Measurements from ENCODE around the gene OR52B4. TPM values are rescaled to one million over a fixed set of nuclear protein-coding genes. Genes with fewer than 3 reads are reported as not detected.
A peak's percentile ranks its signal among the peaks of the same experiment; 100 is the strongest.

The OR52B4 gene
- total and polyA plus RNA-seq, 4 donors = not detected

DNA sequence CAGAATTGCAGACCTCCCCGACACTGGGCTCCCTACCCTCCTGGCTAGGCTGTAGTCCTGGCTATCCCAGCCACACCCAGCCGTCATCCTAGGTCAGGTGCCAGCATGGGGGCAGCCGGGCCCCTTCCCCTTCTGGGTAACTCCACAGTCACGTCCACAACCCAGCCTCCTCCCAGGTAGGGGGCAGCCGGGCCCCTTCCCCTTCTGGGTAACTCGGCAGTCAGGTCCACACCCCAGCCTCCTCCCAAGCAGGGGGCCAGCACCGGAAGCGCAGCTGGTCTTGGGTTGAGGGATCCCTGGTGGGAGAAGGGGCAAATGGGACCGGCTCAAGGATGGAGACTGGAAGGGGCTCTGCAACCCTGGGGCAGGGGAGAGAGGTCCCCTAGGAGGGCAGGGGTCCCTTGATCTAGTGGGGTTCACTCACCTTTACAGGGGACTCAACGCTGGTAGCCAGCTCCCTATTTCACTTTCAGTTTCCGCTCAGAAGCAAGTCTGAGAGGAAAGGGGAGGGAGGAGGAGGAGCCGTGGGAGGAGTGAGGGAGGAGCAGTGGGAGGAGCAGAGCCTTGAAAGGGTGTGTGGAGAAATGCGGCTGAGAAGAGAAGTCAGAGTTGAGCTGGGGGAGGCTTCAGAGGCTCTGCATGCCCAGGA lies 25.1 kb upstream of the OR52B4 start, which contains the start of gene TRIM21 (continued):
- no peak for TF ChIP-seq FOXA2 (IDR thresholded peaks at IDR 0.05)
- peak; percentile 44 to 45 for TF ChIP-seq RXRA (IDR thresholded peaks at IDR 0.05)
- TF ChIP-seq NR2F2 (IDR thresholded peaks at IDR 0.05) = peak; percentile 30

DNA sequence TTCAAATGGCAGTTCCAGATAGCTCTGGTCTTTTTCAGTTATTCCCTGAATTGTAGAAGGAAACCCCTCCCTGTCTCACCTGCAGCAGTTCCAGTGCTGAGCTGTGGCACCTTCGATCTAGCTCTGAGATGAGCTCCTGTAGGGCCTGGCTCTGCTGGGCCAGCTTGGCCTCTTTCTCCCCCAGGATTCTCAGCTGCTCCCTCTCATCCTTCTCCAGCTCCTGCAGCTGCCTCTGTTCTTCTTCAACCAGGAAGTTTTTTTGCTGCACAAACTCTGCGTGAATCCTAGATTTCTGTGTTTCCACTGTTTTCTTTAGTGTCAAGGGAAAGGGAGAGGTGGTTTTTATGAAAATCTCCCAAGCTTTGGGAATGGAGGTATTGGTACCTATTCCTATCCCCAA lies 20.0 kb upstream of the OR52B4 start:
- 97% methylated on average over 2 of the region's 2 CpGs for WGBS
- Histone ChIP-seq H3K27me3 (ENCODE audit: control insufficient read depth in 4 of 4, insufficient read depth in 4 of 4, low read length in 3 of 4) (no peaks in the 10 kb centered on the region), H3K27ac (ENCODE audit: low read depth in 1 of 2, low read length in 2 of 2) (no peak overlapping the region), H3K9ac (ENCODE audit: low read depth in 1 of 2, low read length in 2 of 2) (no peak overlapping the region), H3K4me1 (ENCODE audit: control insufficient read depth in 4 of 4, insufficient read depth in 4 of 4, low read length in 3 of 4) (peaks cover 3 to 6% (median 4%) of the 10 kb centered on the region in 4 donors), H3K36me3 (ENCODE audit: control insufficient read depth in 4 of 4, insufficient read depth in 3 of 4, low read depth in 1 of 4, low read length in 3 of 4) (peaks cover 3 to 59% (median 55%) of the 10 kb centered on the region in 4 donors), H3K4me3 (ENCODE audit: low read depth in 1 of 3, low read length in 3 of 3) (no peak overlapping the region), H3K9me3 (ENCODE audit: control insufficient read depth in 4 of 4, low read length in 3 of 4) (no peaks in the 10 kb centered on the region)
- DNase-seq (ENCODE audit: low spot score) = no peak
- TF ChIP-seq YY1 (IDR thresholded peaks at IDR 0.05) (no peak), NR2F2 (IDR thresholded peaks at IDR 0.05) (no peak), FOXA1 (IDR thresholded peaks at IDR 0.05) (no peak), HNF4G (IDR thresholded peaks at IDR 0.05) (no peak), JUND (IDR thresholded peaks at IDR 0.05) (no peak)

DNA sequence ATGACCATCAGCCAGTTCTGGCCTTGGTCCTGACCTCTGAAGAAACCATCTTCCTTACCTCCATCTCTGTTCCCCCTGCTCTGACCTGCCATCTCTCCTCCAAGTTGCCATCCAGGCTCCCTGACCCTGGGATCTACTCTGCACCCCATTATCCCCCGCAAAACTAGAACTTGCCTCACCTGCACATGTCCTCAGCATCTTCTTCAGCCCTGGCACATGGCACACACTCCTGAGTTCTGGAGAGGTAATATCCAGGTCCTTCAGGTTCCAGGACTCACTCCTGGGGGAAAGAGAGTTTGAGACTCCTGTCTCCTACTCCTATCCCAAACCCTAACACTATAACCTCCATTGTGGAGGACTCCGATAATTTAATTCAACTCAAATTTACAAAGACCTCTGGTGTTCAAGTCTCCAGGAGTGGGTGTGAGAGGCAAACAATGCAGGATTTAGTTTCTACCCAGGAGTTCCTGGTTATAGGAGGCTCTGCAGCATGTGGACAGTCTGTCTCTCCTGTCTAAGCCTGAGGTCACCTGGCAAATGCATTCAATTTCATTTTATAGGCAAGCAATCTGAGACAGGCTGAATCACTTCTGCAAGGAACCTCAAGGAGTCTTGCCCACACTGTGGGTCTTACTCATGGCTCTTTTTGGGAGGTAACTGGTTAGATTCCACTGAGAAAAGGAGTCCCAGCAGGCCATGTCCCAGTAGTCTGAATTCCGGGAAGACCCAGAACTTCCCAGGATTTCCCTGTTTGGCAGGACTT lies 18.0 kb upstream of the OR52B4 start:
- TF ChIP-seq FOXA1 (IDR thresholded peaks at IDR 0.05) = no peak
- no peak for TF ChIP-seq RAD21 (IDR thresholded peaks at IDR 0.05)
- TF ChIP-seq, protein P1, sequence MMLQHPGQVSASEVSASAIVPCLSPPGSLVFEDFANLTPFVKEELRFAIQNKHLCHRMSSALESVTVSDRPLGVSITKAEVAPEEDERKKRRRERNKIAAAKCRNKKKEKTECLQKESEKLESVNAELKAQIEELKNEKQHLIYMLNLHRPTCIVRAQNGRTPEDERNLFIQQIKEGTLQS (IDR thresholded peaks at IDR 0.05) = no peak
- no peak for TF ChIP-seq RXRA (IDR thresholded peaks at IDR 0.05)
- TF ChIP-seq YY1 (IDR thresholded peaks at IDR 0.05) = no peak
- TF ChIP-seq, protein P2, sequence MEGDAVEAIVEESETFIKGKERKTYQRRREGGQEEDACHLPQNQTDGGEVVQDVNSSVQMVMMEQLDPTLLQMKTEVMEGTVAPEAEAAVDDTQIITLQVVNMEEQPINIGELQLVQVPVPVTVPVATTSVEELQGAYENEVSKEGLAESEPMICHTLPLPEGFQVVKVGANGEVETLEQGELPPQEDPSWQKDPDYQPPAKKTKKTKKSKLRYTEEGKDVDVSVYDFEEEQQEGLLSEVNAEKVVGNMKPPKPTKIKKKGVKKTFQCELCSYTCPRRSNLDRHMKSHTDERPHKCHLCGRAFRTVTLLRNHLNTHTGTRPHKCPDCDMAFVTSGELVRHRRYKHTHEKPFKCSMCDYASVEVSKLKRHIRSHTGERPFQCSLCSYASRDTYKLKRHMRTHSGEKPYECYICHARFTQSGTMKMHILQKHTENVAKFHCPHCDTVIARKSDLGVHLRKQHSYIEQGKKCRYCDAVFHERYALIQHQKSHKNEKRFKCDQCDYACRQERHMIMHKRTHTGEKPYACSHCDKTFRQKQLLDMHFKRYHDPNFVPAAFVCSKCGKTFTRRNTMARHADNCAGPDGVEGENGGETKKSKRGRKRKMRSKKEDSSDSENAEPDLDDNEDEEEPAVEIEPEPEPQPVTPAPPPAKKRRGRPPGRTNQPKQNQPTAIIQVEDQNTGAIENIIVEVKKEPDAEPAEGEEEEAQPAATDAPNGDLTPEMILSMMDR (IDR thresholded peaks at IDR 0.05; ENCODE audit: low read depth, low read length, missing input control) = no peak
- no peak for TF ChIP-seq TAF1 (conservative IDR thresholded peaks at IDR 0.05)
- no peak for TF ChIP-seq EGR1 (IDR thresholded peaks at IDR 0.05; ENCODE audit: low read depth in 2 of 2)
- Histone ChIP-seq H3K9me3 (ENCODE audit: control insufficient read depth in 4 of 4, low read length in 3 of 4) (no peaks in the 10 kb centered on the region), H3K9ac (ENCODE audit: low read depth in 1 of 2, low read length in 2 of 2) (no peak overlapping the region), H3K36me3 (ENCODE audit: control insufficient read depth in 4 of 4, insufficient read depth in 3 of 4, low read depth in 1 of 4, low read length in 3 of 4) (peaks cover 3 to 59% (median 55%) of the 10 kb centered on the region in 4 donors), H3K4me3 (ENCODE audit: low read depth in 1 of 3, low read length in 3 of 3) (no peak overlapping the region), H3K27ac (ENCODE audit: low read depth in 1 of 2, low read length in 2 of 2) (no peak overlapping the region), H3K27me3 (ENCODE audit: control insufficient read depth in 4 of 4, insufficient read depth in 4 of 4, low read length in 3 of 4) (no peaks in the 10 kb centered on the region), H3K4me1 (ENCODE audit: control insufficient read depth in 4 of 4, insufficient read depth in 4 of 4, low read length in 3 of 4) (no peaks in the 10 kb centered on the region)
- DNase-seq (ENCODE audit: low spot score) = no peak
- WGBS = 96% methylated on average over 3 of the region's 3 CpGs

DNA sequence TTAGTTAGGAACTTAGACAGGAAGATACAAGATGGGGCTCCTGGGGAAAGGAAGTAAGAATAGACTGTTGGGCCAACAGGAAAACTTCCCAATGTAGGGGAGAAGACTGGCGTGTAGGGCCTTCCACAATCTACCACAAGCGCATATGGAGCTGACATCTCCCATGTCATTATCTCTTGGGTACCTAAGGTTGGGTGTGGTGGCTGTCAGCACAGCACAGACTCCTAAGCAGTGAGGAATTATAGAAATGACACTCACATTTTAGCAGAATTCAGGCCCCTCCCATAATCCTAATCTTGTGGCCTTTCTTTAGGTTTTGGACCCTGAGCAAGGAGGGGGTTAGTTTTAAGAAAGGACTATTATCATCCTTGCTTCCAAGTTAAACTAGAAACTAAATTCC lies 13.7 kb upstream of the OR52B4 start:
- Histone ChIP-seq H3K27me3 (ENCODE audit: control insufficient read depth in 4 of 4, insufficient read depth in 4 of 4, low read length in 3 of 4) (no peaks in the 10 kb centered on the region), H3K27ac (ENCODE audit: low read depth in 1 of 2, low read length in 2 of 2) (no peak overlapping the region), H3K4me3 (ENCODE audit: low read depth in 1 of 3, low read length in 3 of 3) (no peak overlapping the region), H3K9me3 (ENCODE audit: control insufficient read depth in 4 of 4, low read length in 3 of 4) (no peaks in the 10 kb centered on the region), H3K36me3 (ENCODE audit: control insufficient read depth in 4 of 4, insufficient read depth in 3 of 4, low read depth in 1 of 4, low read length in 3 of 4) (peaks cover 3 to 30% (median 27%) of the 10 kb centered on the region in 4 donors), H3K9ac (ENCODE audit: low read depth in 1 of 2, low read length in 2 of 2) (no peak overlapping the region), H3K4me1 (ENCODE audit: control insufficient read depth in 4 of 4, insufficient read depth in 4 of 4, low read length in 3 of 4) (no peaks in the 10 kb centered on the region)
- 91% methylated on average over 2 of the region's 2 CpGs for WGBS
- no peak for TF ChIP-seq NR2F2 (IDR thresholded peaks at IDR 0.05)
- TF ChIP-seq HNF4G (IDR thresholded peaks at IDR 0.05) = no peak
- TF ChIP-seq RXRA (IDR thresholded peaks at IDR 0.05) = no peak
- TF ChIP-seq, protein P1 (IDR thresholded peaks at IDR 0.05) = no peak
- TF ChIP-seq RAD21 (IDR thresholded peaks at IDR 0.05) = no peak
- TF ChIP-seq, protein P2 (IDR thresholded peaks at IDR 0.05; ENCODE audit: low read depth, low read length, missing input control) = no peak
- no peak for DNase-seq (ENCODE audit: low spot score)
